ENCODE data around the gene TRIO.
A peak's percentile ranks its signal among the peaks of the same experiment; 100 is the strongest.

TRIO gene

GRCh38 chr5:14247054-14247386, 103.9 kb downstream of the TRIO start:
- DNase-seq (ENCODE audit: low spot score) = no peak

- DNase-seq (ENCODE audit: low spot score) = no peak
These were observed 106.3 kb downstream of the TRIO start for GRCh38 chr5:14249258-14250082.

GRCh38 chr5:14250084-14250695, 107.0 kb downstream of the TRIO start:
- no peak for DNase-seq (ENCODE audit: low spot score)

GRCh38 chr5:14250748-14251701, 107.9 kb downstream of the TRIO start:
- no peak for DNase-seq (ENCODE audit: low spot score)

GRCh38 chr5:14251733-14252132, 108.6 kb downstream of the TRIO start:
- no peak for DNase-seq (ENCODE audit: low spot score)

- DNase-seq (ENCODE audit: low spot score) = no peak
These were observed 109.7 kb downstream of the TRIO start for GRCh38 chr5:14252793-14253192.

- DNase-seq (ENCODE audit: low spot score) = no peak
These were observed 111.5 kb downstream of the TRIO start for GRCh38 chr5:14254686-14255085.

- no peak for DNase-seq (ENCODE audit: low spot score)
These were observed 113.0 kb downstream of the TRIO start for GRCh38 chr5:14256026-14256690.

GRCh38 chr5:14256756-14257393, 113.7 kb downstream of the TRIO start:
- DNase-seq (ENCODE audit: low spot score) = no peak

GRCh38 chr5:14257995-14258403, 114.9 kb downstream of the TRIO start:
- DNase-seq (ENCODE audit: low spot score) = no peak

GRCh38 chr5:14258840-14259239, 115.7 kb downstream of the TRIO start:
- peak; percentile 47 for DNase-seq (ENCODE audit: low spot score)

GRCh38 chr5:14260637-14261036, 117.5 kb downstream of the TRIO start:
- DNase-seq (ENCODE audit: low spot score) = no peak

GRCh38 chr5:14261235-14261634, 118.1 kb downstream of the TRIO start:
- no peak for DNase-seq (ENCODE audit: low spot score)

GRCh38 chr5:14261856-14262611, 118.9 kb downstream of the TRIO start:
- no peak for DNase-seq (ENCODE audit: low spot score)

GRCh38 chr5:14263113-14263512, 120.0 kb downstream of the TRIO start:
- no peak for DNase-seq (ENCODE audit: low spot score)

- peak; percentile 62 for DNase-seq (ENCODE audit: low spot score)
These were observed 120.6 kb downstream of the TRIO start for GRCh38 chr5:14263699-14264098.

GRCh38 chr5:14264605-14265316, 121.6 kb downstream of the TRIO start:
- DNase-seq (ENCODE audit: low spot score) = peak; percentile 89

GRCh38 chr5:14265570-14265969, 122.4 kb downstream of the TRIO start:
- no peak for DNase-seq (ENCODE audit: low spot score)

GRCh38 chr5:14266171-14266570, 123.0 kb downstream of the TRIO start:
- DNase-seq (ENCODE audit: low spot score) = no peak

- no peak for DNase-seq (ENCODE audit: low spot score)
These were observed 123.5 kb downstream of the TRIO start for GRCh38 chr5:14266686-14267085.
